GM19397 (cell line): ENCODE data around the gene C2CD2.

Experiments
- ATAC-seq: cut with Tn5 transposase; IDR thresholded peaks from one replicate; pipeline ENCODE4 v1.9.1; 2021; ENCODE audit warnings: mild to moderate bottlenecking, moderate library complexity; ENCODE audit not compliant: unreplicated experiment

C2CD2 gene

DNA sequence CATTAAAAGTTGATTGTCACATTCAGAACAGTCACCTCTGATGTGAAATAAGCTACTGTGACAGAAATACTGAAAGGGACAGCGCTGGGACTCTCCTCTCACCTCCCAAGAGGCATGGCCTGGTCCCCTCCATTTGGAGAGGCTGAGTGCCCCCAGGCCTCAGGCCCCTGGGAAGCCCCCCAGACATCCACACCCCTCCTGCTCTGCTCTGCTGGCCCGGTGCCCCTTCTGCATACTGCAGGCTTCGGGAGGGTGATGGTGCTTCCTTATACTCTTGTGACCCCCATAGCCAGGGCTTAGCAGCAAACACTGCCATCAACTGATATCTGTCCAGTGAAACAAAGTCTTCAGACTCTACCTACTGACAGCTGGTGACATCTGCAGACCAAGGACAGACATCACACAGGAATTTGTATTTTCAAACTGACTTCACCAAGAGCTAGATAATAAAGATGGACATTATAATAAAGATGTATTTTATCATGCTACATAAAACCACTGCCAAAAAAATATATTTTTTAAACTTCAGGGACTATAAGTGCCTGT lies 36.9 kb downstream of the C2CD2 start:
- no peak for ATAC-seq

GRCh38 chr21:41914965-41915364 lies 38.9 kb downstream of the C2CD2 start:
- no peak for ATAC-seq

- ATAC-seq = no peak
Observed at GRCh38 chr21:41914358-41914757, 39.5 kb downstream of the C2CD2 start.

GRCh38 chr21:41913230-41913629 lies 40.6 kb downstream of the C2CD2 start:
- ATAC-seq = no peak

- no peak for ATAC-seq
Observed at GRCh38 chr21:41908829-41909228, 45.0 kb downstream of the C2CD2 start.

DNA sequence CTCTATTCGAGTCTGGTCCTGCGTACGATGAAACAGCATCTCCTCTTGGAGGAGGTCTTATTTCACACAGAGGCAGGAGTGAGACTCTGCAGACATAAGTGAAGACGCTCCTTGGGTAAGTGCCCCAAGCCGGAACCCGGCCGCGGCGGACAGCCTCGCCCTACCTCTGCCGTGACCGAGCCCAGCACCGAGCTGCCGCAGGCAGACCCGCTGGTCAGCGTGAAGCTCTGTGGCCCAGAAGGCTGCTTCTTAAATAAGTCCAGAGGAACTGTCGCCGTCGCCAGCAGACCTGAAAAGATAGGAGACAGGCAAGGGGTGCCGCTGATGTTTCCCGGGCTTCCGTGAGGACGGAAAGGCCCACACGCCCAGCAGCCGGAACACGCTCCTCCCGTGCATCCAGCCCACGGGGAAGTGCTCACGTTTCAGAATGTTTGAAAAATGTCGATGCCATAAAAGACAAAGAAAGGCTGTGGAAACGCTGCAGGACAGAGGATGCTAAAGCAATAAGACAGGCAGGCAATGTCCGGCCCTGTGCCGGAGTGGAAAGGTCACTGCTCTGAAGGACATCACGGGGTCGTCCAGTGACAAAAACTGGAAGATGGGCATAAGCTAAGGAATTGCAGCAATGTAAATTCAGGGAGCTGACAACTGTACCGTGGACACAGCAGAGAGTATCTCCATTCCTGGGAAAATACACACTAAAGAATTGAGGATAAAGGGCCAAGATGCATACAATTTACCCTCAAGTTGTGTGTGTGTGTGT lies 46.1 kb downstream of the C2CD2 start:
- ATAC-seq = no peak

- no peak for ATAC-seq
Observed at GRCh38 chr21:41906770-41907169, 47.0 kb downstream of the C2CD2 start.

DNA sequence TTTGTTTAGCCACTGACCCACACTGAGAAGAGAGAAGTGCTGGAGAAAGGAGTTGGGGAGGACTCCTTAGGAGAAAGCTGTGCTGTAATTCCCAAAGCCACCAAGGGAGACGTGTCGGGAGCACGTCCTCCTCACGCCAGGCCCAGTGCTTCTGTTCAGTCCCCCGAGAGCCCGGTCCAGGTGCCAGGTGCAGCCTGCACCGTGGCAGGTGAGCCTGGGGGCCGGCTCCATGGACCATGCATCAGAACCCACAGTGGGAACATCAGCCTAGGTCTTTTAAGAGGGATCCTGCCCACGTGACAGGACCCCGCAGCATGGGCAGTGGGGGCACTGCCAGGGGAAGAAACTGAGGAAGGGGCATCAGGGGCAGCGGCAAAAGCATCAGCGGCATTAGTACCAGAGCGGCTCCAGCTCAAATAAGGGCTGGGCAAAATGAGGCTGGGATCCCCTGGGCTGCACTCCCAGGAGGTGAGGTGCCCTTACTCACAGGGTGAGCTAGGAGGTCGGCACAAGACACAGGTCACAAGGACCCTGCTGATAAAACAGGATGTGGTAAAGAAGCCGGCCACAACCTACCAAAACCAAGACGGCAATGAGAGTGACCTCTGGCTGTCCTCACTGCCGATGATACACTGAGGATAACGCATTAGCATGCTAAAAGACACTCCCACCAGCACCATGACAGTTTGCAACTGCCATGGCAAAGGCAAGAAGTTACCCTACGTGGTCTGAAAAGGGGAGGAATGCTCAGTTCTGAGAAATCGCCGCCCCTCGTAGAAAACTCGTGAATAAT lies 50.1 kb downstream of the C2CD2 start:
- no peak for ATAC-seq

DNA sequence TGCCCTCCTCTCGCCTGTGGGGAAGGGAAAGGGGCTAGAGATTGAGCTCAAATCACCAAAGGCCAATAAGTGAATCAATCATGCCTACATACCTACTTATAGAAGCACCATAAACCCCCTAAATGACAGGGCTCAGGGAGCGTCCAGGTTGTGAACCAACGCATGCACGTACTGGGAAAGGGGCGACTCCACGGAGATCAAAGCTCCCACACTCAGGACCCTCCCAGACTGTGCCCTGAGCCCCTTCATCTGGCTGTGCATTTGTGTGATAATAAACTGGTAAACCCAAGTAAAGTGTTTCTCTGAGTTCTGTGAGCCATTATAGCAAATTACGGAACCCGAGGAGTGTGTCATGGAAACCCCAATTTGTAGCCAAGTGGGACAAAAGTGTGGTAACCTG lies 50.9 kb downstream of the C2CD2 start:
- ATAC-seq = no peak

GRCh38 chr21:41901782-41902181 lies 52.0 kb downstream of the C2CD2 start:
- ATAC-seq = no peak

GRCh38 chr21:41901099-41901498 lies 52.7 kb downstream of the C2CD2 start:
- ATAC-seq = no peak

DNA sequence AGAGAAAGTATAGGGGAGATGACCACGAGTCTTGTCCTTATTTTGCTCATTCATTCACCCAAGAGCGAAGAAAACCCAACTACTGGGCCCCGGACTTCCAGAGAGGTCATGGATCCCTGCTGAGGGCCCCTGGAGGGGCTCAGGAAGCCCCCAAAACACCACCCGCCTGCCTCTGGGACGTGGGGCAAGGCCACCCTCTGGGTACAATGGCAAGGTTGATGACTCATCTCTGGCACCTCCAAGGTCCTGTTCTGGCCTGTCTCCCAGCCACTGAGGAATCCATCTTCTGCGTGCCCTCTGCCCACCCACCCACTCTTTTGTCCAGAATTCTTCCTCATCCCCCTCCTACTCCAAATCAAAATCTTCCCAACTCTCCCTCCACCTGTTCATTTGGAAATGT lies 53.4 kb downstream of the C2CD2 start:
- ATAC-seq = no peak

DNA sequence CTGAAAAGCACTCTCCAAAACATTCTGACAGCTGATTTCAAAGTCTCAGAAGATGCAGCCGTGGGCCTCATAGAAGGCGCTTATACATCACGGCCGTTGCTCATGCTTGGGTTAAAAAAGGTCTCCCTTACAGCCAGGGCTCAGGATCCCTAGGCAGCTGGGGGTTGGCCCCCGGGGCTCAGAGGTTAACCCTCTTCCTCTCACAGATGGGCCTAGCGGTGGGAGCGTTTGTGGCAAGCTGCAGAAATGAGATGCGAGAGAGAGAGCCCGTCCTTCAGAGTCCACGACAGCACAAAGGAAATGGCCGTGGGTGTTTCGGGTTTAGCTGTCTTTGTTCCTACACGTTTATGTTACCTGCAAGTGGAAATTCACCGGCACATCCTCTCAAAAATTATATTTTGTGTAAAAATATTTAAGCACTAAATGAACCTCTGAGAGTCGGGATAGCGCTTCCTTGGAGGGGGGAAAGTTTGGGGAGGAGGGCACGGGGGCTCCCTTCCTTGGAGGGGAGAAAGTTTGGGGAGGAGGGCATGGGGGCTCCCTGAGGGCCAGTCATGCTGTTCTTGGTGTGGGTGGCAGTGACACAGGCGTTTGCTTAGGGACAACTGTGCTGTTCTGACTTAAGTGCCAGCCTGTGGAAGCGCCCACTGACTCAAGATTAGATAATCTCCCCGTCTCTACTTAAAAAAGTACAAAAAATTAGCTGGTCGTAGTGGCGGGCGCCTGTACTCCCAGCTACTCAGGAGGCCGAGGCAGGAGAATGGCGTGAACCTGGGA lies 54.2 kb downstream of the C2CD2 start:
- no peak for ATAC-seq

DNA sequence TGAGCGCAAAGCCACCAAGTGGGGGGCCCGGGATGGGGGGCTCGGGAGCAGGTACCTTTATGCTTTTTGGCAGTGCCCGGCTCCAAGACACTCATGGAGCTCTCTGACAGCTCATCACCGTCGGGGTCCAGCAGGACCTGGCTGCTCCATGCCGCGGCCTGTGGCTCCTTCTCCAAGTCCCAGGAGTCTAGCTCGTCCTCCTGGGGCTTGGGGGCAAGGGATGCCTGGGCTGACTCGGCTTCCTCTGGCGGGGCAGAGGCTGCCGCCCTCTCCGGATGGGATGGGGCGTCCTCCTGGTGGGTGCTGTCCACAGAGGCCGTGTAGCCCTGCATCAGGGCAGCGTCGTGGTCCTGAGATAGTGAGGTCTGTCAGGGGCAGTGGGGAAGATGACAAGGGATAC lies 54.8 kb downstream of the C2CD2 start:
- no peak for ATAC-seq

- no peak for ATAC-seq
Observed at GRCh38 chr21:41897700-41898099, 56.1 kb downstream of the C2CD2 start.

DNA sequence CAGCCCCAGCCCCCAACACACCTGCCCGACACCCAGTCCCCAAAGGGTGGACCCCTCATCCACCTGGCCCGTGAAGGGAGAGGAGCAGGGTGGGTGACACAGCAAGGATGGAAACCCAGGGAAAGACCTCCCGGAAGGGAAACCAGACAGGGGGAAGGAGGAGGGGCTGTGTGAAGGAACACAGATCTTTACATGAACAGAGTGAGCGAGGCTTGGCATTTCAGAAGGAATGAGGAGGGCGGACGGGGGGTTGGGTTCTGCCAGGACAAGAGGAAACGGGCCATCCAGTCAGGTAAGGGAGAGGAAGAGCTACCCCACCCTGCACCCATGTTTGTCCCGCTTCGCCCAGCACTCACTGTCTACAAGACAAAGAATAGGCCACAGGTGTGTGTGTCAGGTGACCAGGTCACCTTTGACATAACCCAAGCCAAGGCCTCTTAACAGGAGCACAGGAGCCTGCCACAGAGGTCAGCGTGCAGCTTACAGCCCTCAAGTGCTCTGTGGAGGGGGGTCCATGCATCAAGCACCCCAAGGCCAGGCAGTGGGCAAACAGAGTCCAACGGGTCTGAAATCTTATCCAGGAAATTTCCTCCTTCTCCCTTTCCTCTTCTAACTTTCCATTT lies 56.7 kb downstream of the C2CD2 start:
- ATAC-seq = no peak

DNA sequence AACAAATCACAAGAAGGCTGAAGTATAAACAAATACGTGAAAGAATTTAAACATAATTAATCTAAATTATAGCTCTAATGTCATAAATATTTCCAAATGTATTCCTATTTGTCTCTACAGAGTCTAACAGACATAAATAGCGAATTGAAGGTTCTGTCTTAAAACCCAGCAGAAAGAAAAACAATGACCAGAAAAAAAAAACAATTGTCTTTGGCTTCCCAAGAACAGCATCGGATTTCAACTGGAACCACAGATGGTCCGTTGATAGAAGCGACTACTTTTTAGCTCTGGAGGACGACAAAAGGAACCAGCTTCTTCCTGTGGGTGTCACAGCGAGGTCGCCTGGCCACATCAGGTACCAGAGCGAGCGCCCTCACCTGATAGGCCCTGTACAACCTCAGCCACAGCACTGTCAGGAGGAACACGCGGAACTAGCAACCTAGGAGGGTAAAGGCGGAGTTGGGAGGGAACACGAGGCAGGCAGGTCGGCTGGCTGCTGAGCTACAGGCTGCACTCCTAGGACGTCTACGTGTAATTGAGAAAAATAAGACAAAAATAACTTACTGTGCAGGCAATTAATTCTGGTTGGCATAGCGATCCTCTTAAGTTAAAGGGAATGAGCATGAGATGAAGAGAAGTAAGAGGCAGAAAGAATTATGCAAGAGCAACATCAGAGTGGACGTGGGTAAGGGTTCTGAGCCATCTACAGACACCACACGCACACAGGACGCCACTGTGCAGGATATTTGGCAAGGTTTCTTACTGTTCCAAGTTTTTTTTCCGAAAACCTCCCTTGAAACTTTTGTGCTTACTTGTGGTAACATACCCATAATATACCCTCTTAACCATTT lies 58.0 kb downstream of the C2CD2 start:
- ATAC-seq = no peak

DNA sequence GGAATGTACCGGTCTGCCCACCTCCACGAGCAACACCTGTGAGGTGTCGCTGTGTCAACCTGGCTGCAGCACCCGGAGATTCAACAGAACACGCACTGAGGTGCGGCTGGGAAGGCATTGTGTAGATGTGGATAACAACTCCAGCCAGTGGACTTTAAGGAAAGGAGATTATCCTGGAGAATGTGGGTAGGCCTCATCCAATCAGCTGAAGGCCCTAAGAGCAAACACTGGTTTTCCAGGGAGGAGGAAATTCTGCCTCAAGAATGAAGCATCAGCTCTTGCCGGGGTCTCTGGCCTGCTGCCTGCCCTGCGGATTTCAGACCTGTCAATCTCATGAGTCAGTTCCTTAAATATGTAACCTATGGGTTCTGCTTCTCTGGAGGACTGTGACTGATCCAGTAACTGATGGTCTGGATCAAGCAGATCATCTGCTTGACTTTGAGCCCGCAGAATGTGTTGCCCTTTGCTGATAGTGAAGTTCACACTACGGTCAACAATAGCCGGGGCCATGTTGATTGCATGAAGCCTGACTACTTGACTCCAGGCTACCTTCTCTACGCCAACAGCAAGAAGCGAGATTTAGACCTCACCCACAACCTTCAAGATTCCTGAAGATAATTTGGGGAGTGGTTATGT lies 58.8 kb downstream of the C2CD2 start:
- no peak for ATAC-seq

- no peak for ATAC-seq
Observed at GRCh38 chr21:41894511-41894910, 59.3 kb downstream of the C2CD2 start.

GRCh38 chr21:41892726-41893125 lies 61.1 kb downstream of the C2CD2 start:
- no peak for ATAC-seq
